OCI-LY3 (cell line): Measurements from ENCODE around the gene IPPK.

ENCODE experiments used
- EZH2phosphoT487 ChIP-seq: fragments of 200-600 bp; shearing (Covaris generic); IDR thresholded peaks from 2 replicates; pipeline ENCODE4 v1.6.1; 2018; ENCODE audit warnings: antibody characterized with exemption, mixed run types, low read depth
- TF ChIP-seq, protein P1 (sequence below): fragments of 200-600, 300-600 bp; sonication (generic); IDR thresholded peaks from 2 replicates; pipeline ENCODE4 v1.5.1; 2014; ENCODE audit warnings: antibody characterized with exemption, low read length, low read depth

DNA sequence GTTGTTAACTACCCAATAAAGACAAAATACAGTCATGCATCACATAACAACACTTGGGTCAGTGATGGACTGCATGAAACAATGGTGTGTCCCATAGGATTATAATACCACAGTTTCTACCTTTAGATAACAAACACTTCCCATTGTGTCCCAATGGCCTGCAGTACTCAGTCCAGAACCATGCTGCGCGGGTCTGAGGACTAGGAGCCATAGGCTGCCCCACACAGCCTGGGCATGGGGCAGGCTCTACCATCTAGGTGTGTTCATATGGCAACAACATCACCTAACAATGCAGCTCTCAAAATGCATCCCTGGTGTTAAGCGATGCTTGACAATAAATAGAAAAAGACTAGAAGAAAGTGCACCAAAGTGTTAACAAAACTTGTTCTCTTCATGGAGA is 6.8 kb downstream of the IPPK start:
- TF ChIP-seq, protein P1, sequence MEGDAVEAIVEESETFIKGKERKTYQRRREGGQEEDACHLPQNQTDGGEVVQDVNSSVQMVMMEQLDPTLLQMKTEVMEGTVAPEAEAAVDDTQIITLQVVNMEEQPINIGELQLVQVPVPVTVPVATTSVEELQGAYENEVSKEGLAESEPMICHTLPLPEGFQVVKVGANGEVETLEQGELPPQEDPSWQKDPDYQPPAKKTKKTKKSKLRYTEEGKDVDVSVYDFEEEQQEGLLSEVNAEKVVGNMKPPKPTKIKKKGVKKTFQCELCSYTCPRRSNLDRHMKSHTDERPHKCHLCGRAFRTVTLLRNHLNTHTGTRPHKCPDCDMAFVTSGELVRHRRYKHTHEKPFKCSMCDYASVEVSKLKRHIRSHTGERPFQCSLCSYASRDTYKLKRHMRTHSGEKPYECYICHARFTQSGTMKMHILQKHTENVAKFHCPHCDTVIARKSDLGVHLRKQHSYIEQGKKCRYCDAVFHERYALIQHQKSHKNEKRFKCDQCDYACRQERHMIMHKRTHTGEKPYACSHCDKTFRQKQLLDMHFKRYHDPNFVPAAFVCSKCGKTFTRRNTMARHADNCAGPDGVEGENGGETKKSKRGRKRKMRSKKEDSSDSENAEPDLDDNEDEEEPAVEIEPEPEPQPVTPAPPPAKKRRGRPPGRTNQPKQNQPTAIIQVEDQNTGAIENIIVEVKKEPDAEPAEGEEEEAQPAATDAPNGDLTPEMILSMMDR: no peak
- no peak for TF ChIP-seq EZH2phosphoT487
